Osteoblast (primary cell): Measurements from ENCODE around the gene BOLA1. TPM values are rescaled to one million over a fixed set of nuclear protein-coding genes. Genes with fewer than 3 reads are reported as not detected.

Source experiments
- DNase-seq: peaks from one replicate; pipeline ENCODE4 v3.0.0; 2011; ENCODE audit warnings: low spot score, mixed read lengths; ENCODE audit not compliant: insufficient read length; ENCODE audit errors: missing footprints
- H2AFZ ChIP-seq: 2 replicates; pipeline ENCODE4 v1.6.0; 2011; ENCODE audit warnings: mild to moderate bottlenecking, low read length
- H3K27ac ChIP-seq: 2 replicates; pipeline ENCODE4 v1.5.1; 2011; ENCODE audit warnings: mild to moderate bottlenecking, low read depth, low read length, moderate library complexity
- H3K27me3 ChIP-seq: 2 replicates; pipeline ENCODE4 v1.6.0; 2012; ENCODE audit warnings: mild to moderate bottlenecking, control low read depth, inconsistent platforms, low read length, moderate library complexity; ENCODE audit not compliant: insufficient read depth
- H3K36me3 ChIP-seq: 2 replicates; pipeline ENCODE4 v1.5.1; 2011; ENCODE audit warnings: mild to moderate bottlenecking, low read length, control low read depth, moderate library complexity; ENCODE audit not compliant: insufficient read depth
- H3K4me1 ChIP-seq: 2 replicates; pipeline ENCODE4 v1.5.1; 2011; ENCODE audit warnings: mild to moderate bottlenecking, low read length, control low read depth, moderate library complexity; ENCODE audit not compliant: insufficient read depth
- H3K4me2 ChIP-seq: 2 replicates; pipeline ENCODE4 v1.6.0; 2011; ENCODE audit warnings: mild to moderate bottlenecking, low read length; ENCODE audit not compliant: insufficient read depth
- H3K4me3 ChIP-seq: fragments of 200-600 bp; sonication (generic); 3 replicates; pipeline ENCODE4 v1.5.1; 2012; ENCODE audit warnings: mild to moderate bottlenecking, low read length, inconsistent platforms; ENCODE audit not compliant: insufficient read depth
- H3K79me2 ChIP-seq: 2 replicates; pipeline ENCODE4 v1.6.0; 2012; ENCODE audit warnings: mild to moderate bottlenecking, low read length, control low read depth, inconsistent platforms; ENCODE audit not compliant: insufficient read depth
- H3K9me3 ChIP-seq: 2 replicates; pipeline ENCODE4 v1.5.1; 2011; ENCODE audit warnings: low read depth, low read length, control low read depth
- H4K20me1 ChIP-seq: 2 replicates; pipeline ENCODE4 v1.6.0; 2012; ENCODE audit warnings: mild to moderate bottlenecking, low read length, control low read depth; ENCODE audit not compliant: insufficient read depth
- total RNA-seq: library from RNA; depleted of rRNA; stranded (reverse); fragments of >200 nt; gene quantifications from 2 replicates; pipeline ENCODE4 v1.2.3, GENCODE V29; 2012
- TF ChIP-seq, protein P1 (sequence below): IDR thresholded peaks from 2 replicates; pipeline ENCODE4 v1.5.1; 2011; ENCODE audit warnings: mild to moderate bottlenecking, low read depth, low read length, moderate library complexity; ENCODE audit errors: extremely low read depth

Gene BOLA1
- total RNA-seq, 1 donor = 6.9 TPM

DNA sequence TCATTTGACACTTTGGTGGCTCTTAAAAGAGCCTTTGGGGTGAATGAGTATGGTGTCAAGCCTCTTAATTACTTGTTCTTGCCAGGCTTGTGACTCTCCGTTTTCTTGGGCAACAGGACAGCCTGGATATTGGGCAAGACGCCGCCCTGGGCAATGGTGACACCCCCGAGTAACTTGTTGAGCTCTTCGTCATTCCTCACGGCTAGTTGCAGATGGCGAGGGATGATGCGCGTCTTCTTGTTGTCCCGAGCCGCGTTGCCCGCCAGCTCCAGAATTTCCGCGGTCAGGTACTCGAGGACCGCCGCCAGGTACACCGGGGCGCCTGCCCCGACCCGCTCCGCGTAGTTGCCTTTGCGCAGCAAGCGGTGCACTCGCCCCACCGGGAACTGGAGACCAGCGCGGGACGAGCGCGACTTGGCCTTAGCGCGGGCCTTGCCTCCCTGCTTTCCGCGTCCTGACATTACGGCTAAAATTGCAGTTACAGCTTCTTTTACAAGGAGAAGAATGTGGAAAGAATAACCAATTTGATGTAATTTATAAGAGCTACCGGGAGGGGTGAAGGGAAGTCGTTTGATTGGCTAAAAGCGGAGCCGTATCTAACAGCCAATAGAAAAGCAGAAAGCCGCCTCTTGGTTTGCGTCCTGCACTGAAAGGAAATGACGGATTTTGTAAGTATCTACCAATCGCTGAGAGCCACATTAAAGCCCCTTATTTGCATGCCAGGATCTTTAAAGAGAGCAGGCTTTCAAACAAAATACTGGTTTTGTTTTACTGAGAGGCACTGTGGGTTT lies 11.7 kb upstream of the BOLA1 start:
- Histone ChIP-seq H3K4me3 (peak overlapping the region; percentile 80), H3K27me3 (no peaks in the 10 kb centered on the region), H3K9me3 (no peaks in the 10 kb centered on the region), H2AFZ (peak overlapping the region; percentile 77), H3K4me2 (peak overlapping the region; percentile 91), H3K4me1 (peaks cover 21% of the 10 kb centered on the region), H3K36me3 (no peaks in the 10 kb centered on the region), H3K27ac (peak overlapping the region; percentile 94), H3K79me2 (peaks cover 21% of the 10 kb centered on the region), H4K20me1 (no peaks in the 10 kb centered on the region)
- TF ChIP-seq, protein P1, sequence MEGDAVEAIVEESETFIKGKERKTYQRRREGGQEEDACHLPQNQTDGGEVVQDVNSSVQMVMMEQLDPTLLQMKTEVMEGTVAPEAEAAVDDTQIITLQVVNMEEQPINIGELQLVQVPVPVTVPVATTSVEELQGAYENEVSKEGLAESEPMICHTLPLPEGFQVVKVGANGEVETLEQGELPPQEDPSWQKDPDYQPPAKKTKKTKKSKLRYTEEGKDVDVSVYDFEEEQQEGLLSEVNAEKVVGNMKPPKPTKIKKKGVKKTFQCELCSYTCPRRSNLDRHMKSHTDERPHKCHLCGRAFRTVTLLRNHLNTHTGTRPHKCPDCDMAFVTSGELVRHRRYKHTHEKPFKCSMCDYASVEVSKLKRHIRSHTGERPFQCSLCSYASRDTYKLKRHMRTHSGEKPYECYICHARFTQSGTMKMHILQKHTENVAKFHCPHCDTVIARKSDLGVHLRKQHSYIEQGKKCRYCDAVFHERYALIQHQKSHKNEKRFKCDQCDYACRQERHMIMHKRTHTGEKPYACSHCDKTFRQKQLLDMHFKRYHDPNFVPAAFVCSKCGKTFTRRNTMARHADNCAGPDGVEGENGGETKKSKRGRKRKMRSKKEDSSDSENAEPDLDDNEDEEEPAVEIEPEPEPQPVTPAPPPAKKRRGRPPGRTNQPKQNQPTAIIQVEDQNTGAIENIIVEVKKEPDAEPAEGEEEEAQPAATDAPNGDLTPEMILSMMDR = no peak
- DNase-seq = peak; percentile 92

DNA sequence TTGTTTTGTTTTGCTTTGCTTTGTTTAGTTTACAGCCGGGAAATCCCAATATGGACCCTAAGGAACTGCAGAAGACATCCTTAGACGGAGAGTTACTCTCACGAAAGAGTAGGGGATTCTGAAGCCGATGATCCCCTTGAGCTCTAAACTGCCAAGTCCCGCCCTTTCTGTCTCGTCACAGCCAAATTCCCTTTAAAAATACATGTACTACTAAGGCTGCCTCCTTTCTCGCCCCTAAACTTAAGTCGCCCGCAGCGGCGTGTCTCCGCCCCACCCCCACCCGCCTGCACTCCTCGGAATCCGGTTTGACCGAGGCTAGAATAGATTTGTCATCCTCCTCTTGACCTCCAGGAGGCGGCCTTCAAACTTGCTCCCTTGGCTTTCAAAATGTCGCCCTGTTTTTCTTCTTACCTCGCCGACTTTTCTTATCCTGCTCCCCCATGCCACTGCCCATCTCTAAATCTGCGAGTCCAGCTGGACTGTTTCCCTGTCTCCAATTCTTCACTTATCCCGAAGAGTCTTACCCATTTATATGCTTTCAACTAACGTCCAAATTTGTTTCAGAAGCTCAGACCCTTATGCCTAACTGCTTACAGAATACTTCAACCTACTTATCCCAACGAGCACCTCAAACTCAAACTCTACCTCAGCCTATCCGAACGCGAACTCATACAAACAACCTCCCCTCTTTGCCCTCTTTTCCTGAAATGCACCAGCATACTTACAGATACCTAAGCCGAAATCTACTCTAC lies 10.9 kb upstream of the BOLA1 start:
- Histone ChIP-seq H3K4me2 (peak overlapping the region; percentile 91), H3K9me3 (no peaks in the 10 kb centered on the region), H3K4me1 (peaks cover 21% of the 10 kb centered on the region), H4K20me1 (no peaks in the 10 kb centered on the region), H3K4me3 (peak overlapping the region; percentile 80), H3K79me2 (peaks cover 17% of the 10 kb centered on the region), H3K27me3 (no peaks in the 10 kb centered on the region), H3K36me3 (no peaks in the 10 kb centered on the region), H2AFZ (peak overlapping the region; percentile 77), H3K27ac (peak overlapping the region; percentile 94)
- no peak for DNase-seq
- TF ChIP-seq, protein P1 = peak; percentile 63

DNA sequence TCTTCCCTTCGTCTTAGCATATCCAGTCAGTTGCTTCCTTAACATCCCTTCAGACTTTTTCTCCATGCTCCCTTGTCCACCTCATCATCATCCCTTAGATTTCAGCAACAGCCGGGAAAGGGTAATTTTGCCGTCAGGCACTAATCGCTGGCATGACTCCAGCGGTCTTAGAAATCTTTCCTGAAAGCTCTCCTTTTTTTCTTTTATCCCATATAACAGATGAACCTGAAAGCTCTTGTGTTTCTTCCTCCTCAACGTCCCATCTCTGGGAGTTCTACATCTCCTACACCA lies 10.4 kb upstream of the BOLA1 start:
- Histone ChIP-seq H3K4me1 (peaks cover 21% of the 10 kb centered on the region), H3K4me2 (peak overlapping the region; percentile 91), H3K27ac (peak overlapping the region; percentile 94), H3K4me3 (peak overlapping the region; percentile 80), H3K36me3 (no peaks in the 10 kb centered on the region), H3K27me3 (no peaks in the 10 kb centered on the region), H4K20me1 (no peaks in the 10 kb centered on the region), H2AFZ (peak overlapping the region; percentile 77), H3K9me3 (no peaks in the 10 kb centered on the region), H3K79me2 (peaks cover 12% of the 10 kb centered on the region)
- TF ChIP-seq, protein P1 = no peak
- DNase-seq = no peak

DNA sequence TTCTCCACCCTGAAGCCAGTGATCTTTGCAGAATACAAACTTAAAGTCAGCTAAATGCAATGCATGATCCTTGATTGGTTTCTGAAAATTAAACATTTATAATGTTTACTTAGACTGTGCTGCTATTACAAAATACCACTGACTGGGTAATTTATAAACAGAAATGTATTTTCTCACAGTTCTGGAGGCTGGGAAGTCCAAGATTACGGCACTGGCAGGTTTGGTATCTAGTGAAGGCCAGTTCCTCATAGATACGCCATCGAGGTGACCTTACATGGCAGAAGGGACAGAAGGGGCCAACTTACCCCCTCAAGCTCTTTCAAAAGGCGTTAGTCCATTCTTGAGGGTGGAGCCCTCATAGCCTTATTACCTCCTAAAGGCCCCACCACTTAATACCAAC lies 2.8 kb upstream of the BOLA1 start:
- Histone ChIP-seq H3K4me3 (no peak overlapping the region), H3K36me3 (no peaks in the 10 kb centered on the region), H3K4me2 (no peak overlapping the region), H3K79me2 (peaks cover 3% of the 10 kb centered on the region), H4K20me1 (no peaks in the 10 kb centered on the region), H3K9me3 (no peaks in the 10 kb centered on the region), H3K4me1 (peaks cover 7% of the 10 kb centered on the region), H3K27ac (no peak overlapping the region), H2AFZ (no peak overlapping the region), H3K27me3 (no peaks in the 10 kb centered on the region)
- TF ChIP-seq, protein P1 = no peak
- DNase-seq = no peak
